GM12864 (cell line): ENCODE results near the gene STX2.
A peak's percentile ranks its signal among the peaks of the same experiment; 100 is the strongest.
"Not testable (repeated sequence)": the region's sequence is repeated elsewhere in the genome, so short reads cannot be mapped to it uniquely, and the experiment has no call there.

Experiments
- DNase-seq: peaks from one replicate; pipeline ENCODE4 v3.0.0-alpha.2; 2011; ENCODE audit warnings: low read depth
- H3K4me3 ChIP-seq: 2 replicates; pipeline ENCODE4 v1.5.1; 2011; ENCODE audit warnings: mild to moderate bottlenecking, low read depth, low read length, control low read depth
- TF ChIP-seq, protein P1 (sequence below): IDR thresholded peaks from 2 replicates; pipeline ENCODE4 v1.5.1; 2011; ENCODE audit warnings: low read depth, mild to moderate bottlenecking, moderate library complexity, low read length, control low read depth, inconsistent platforms; ENCODE audit errors: missing control alignments

STX2 gene

DNA sequence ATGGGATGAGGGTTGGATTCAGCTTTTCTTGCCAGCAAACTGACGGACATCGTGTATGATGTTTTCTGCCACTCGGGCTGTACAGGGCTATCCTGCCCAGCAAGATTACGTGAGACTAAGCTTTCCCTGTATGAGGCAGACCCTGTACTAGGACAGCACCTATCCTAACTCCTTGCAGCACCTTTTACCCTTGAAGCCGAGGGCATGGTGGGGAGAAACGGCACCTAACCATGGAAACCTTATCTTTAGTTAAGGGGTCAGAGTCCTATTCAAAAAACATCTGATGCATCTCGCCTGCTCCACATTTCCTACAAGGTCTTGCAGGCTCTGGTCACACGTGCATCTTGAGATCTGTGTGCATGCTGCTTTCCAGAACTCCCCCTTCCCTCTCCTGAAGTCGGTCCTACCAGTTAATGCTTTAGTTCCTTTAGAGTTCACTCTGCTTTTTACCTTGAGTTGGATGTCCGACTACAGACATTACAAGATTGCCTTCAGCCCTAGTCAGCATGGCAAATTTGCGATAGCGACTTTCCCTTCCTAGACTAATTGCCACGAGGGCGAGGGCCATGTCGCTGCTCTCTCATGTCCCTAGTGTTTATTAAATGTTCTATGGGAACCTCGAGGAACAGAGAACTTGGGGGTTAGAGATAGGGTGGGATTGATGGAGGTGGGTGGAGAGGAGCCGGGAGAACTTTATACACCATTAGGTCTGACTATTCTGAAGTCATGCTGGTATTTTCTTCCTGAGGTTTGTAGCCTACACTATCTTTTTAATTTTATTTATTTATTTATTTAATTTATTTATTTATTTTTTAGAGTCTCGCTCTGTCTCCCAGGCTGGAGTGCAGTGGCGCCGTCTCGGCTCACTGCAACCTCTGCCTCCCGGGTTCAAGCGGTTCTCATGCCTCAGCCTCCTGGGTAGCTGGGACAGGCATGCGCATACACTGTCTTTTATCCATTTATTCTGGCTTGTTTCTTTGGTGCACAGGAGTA is 39.4 kb upstream of the STX2 start:
- no peak for DNase-seq
- TF ChIP-seq, protein P1, sequence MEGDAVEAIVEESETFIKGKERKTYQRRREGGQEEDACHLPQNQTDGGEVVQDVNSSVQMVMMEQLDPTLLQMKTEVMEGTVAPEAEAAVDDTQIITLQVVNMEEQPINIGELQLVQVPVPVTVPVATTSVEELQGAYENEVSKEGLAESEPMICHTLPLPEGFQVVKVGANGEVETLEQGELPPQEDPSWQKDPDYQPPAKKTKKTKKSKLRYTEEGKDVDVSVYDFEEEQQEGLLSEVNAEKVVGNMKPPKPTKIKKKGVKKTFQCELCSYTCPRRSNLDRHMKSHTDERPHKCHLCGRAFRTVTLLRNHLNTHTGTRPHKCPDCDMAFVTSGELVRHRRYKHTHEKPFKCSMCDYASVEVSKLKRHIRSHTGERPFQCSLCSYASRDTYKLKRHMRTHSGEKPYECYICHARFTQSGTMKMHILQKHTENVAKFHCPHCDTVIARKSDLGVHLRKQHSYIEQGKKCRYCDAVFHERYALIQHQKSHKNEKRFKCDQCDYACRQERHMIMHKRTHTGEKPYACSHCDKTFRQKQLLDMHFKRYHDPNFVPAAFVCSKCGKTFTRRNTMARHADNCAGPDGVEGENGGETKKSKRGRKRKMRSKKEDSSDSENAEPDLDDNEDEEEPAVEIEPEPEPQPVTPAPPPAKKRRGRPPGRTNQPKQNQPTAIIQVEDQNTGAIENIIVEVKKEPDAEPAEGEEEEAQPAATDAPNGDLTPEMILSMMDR, result no peak
- H3K4me3 ChIP-seq, result no peak overlapping the region

DNA sequence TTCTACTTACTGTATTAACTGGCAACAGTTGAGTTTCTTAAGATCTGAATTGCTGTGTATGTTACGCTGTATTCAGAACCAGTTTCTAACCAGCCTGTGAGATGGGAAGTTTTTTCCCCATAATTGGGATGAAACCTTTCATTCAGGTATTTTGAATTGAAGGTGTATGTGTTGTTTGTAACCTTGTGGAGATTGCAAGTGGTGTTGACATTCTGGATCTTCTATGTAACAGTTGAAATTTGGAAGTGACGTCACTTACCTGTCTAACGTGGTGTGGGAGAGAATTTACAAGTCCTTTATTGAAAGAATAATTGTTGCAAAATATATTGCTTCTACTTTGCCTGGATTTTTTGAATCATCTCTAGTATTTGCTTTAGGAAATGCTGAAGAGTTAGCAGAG is 38.3 kb upstream of the STX2 start:
- no peak overlapping the region for H3K4me3 ChIP-seq
- TF ChIP-seq, protein P1, result no peak
- no peak for DNase-seq

DNA sequence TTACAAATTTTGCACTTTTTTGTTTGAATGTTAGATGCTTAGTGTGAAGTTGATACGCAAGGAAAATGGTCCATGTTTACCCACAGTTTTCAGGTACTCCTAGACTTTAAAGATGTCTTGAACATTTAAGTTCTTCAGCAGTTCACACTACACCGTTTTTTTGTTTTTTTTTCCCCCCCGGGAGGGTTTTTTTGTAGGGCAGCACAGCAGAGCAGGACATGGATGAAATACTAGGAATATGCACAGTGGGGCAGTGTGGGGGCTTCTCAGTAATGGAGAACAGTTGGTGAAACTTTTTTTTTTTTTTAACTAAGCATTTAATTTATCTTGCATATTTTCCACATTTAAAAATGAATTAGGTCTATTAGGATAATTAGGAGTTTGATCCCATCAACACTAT is 37.7 kb upstream of the STX2 start:
- DNase-seq, result no peak
- H3K4me3 ChIP-seq, result no peak overlapping the region
- TF ChIP-seq, protein P1, result no peak

DNA sequence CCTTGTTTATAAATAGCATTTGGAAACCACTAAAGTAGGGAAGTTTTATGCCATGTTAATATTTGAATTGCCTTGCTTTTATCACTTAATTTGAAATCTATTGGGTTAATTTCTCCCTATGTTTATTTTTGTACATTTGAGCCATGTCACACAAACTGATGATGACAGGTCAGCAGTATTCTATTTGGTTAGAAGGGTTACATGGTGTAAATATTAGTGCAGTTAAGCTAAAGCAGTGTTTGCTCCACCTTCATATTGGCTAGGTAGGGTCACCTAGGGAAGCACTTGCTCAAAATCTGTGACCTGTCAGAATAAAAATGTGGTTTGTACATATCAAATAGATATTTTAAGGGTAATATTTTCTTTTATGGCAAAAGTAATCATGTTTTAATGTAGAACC is 37.2 kb upstream of the STX2 start:
- TF ChIP-seq, protein P1, result no peak
- DNase-seq, result no peak
- no peak overlapping the region for H3K4me3 ChIP-seq

DNA sequence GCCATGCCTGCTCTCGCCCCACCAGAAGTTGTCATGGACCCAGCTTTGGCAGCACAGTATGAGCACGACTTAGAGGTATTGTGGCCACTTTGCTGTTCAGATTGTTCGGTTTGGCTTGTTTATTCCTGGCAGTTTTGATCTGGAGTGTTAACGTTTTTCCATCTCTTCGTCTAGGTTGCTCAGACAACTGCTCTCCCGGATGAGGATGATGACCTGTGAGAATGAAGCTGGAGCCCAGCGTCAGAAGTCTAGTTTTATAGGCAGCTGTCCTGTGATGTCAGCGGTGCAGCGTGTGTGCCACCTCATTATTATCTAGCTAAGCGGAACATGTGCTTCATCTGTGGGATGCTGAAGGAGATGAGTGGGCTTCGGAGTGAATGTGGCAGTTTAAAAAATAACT is 36.7 kb upstream of the STX2 start:
- not testable (repeated sequence) for DNase-seq, H3K4me3 ChIP-seq

DNA sequence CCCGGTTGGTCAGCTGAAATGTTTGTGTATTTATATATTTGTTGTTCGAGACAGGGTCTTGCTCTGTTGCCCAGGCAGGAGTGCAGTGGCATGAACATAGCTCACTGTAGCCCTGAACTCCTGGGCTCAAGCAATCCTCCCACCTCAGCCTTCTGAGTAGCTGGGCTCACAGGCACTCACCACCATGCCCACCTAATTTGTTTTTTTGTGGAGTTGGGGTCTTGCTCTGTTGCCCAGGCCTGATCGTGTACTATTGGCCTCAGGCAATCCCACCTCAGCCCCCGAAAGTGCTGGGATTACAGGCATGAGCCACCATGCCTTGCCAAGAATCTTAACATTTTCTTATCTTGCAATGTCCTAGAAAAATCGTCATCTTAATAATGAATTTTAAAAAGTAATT is 36.1 kb upstream of the STX2 start:
- no peak for DNase-seq
- TF ChIP-seq, protein P1, result no peak
- no peak overlapping the region for H3K4me3 ChIP-seq

DNA sequence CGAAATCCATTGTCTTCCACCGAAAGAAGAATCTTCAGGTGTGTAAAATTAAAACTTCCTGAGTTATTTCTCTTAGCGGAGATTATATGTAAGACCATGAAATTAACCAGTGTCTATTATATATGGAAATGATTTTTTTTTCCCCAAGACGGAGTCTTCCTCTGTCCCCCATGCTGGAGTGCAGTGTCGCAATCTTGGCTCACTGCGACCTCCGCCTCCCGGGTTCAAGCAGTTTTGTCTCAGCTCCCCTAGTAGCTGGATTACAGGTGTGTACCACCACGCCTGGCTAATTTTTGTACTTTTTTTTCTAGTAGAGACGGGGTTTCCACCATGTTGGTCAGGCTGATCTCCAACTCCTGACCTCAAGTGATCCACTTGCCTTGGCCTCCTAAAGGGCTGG is 35.6 kb upstream of the STX2 start:
- peak overlapping the region; percentile 93; the same call in 1 of the 2 replicates for H3K4me3 ChIP-seq
- DNase-seq, result no peak
- TF ChIP-seq, protein P1, result no peak
